Transverse colon (tissue), 3 donors: ENCODE results near the gene POU2F3.

Experiments used
- CTCF ChIP-seq, 5 experiments: fragments of 200-600 bp in 3 of 5; fragments of 450-650 bp in 2 of 5; sonication (generic) in 3 of 5; IDR thresholded peaks; 1 replicate in 2 of 5; 2 replicates in 3 of 5; pipeline ENCODE4 v1.5.1; 2016 to 2017; ENCODE audit warnings: antibody characterized with exemption in 5 of 5, inconsistent platforms in 3 of 5, mild to moderate bottlenecking in 2 of 5, moderate library complexity in 1 of 5
- EP300 ChIP-seq: sonication (generic); formaldehyde crosslinking; IDR thresholded peaks from one replicate; pipeline ENCODE4 v1.6.1; 2017; ENCODE audit warnings: antibody characterized with exemption, low read depth
- POLR2A ChIP-seq: fragments of 450-650 bp; IDR thresholded peaks from one replicate; pipeline ENCODE4 v1.6.1; 2016; ENCODE audit warnings: antibody characterized with exemption, mild to moderate bottlenecking, moderate library complexity

GRCh38 chr11:120354779-120355178, 114.8 kb downstream of the POU2F3 start:
- TF ChIP-seq POLR2A (no peak), CTCF (IDR thresholded peaks at IDR 0.05) (no peak), EP300 (no peak)
